Liver (tissue), 9 donors: ENCODE results near the gene KCNA5. TPM values are rescaled to one million over a fixed set of nuclear protein-coding genes. Genes with fewer than 3 reads are reported as not detected.

Source experiments
- DNase-seq: peaks from one replicate; pipeline ENCODE4 v3.0.0-alpha.2; 2017; ENCODE audit warnings: low spot score
- H3K27ac ChIP-seq, 2 donors: one replicate each; pipeline ENCODE4 v1.7.0; 2013; ENCODE audit warnings: inconsistent platforms in 2 of 2, low read length in 2 of 2, control low read depth in 1 of 2, low read depth in 1 of 2, mild to moderate bottlenecking in 1 of 2
- H3K27me3 ChIP-seq, 4 donors: one replicate each; pipeline versions ENCODE4 v1.6.1 to v1.7.0; 2013; ENCODE audit warnings: low read length in 3 of 4, inconsistent platforms in 1 of 4, mild to moderate bottlenecking in 1 of 4, moderate library complexity in 1 of 4; ENCODE audit not compliant: control insufficient read depth in 4 of 4, insufficient read depth in 4 of 4
- H3K36me3 ChIP-seq, 4 donors: one replicate each; pipeline versions ENCODE4 v1.6.1 to v1.7.0; 2013; ENCODE audit warnings: low read length in 3 of 4, mild to moderate bottlenecking in 3 of 4, low read depth in 1 of 4, moderate library complexity in 1 of 4; ENCODE audit not compliant: control insufficient read depth in 4 of 4, insufficient read depth in 3 of 4
- H3K4me1 ChIP-seq, 4 donors: one replicate each; pipeline versions ENCODE4 v1.6.1 to v1.7.0; 2013; ENCODE audit warnings: low read length in 3 of 4, mild to moderate bottlenecking in 3 of 4, moderate library complexity in 1 of 4; ENCODE audit not compliant: control insufficient read depth in 4 of 4, insufficient read depth in 4 of 4
- H3K4me3 ChIP-seq, 3 donors: one replicate each; pipeline versions ENCODE4 v1.6.1 to v1.7.0; 2013; ENCODE audit warnings: low read length in 3 of 3, control low read depth in 1 of 3, low read depth in 1 of 3, mild to moderate bottlenecking in 1 of 3
- H3K9ac ChIP-seq, 2 donors: one replicate each; pipeline ENCODE4 v1.7.0; 2013; ENCODE audit warnings: low read length in 2 of 2, mild to moderate bottlenecking in 2 of 2, moderate library complexity in 2 of 2, control low read depth in 1 of 2, low read depth in 1 of 2
- H3K9me3 ChIP-seq, 4 donors: one replicate each; pipeline versions ENCODE4 v1.6.1 to v1.7.0; 2013; ENCODE audit warnings: low read length in 3 of 4; ENCODE audit not compliant: control insufficient read depth in 4 of 4
- FOXA1 ChIP-seq: IDR thresholded peaks from 2 replicates; pipeline ENCODE4 v1.6.1; 2016; ENCODE audit warnings: antibody characterized with exemption
- HNF4G ChIP-seq: IDR thresholded peaks from 2 replicates; pipeline ENCODE4 v1.6.1; 2016; ENCODE audit warnings: antibody characterized with exemption
- JUND ChIP-seq, 2 donors: IDR thresholded peaks; 2 replicates each; pipeline ENCODE4 v1.6.1; 2016; ENCODE audit warnings: antibody characterized with exemption in 2 of 2
- NR2F2 ChIP-seq: IDR thresholded peaks from 2 replicates; pipeline ENCODE4 v1.6.1; 2016; ENCODE audit warnings: antibody characterized with exemption
- RAD21 ChIP-seq, 2 donors: IDR thresholded peaks; 2 replicates each; pipeline ENCODE4 v1.6.1; 2016; ENCODE audit warnings: antibody characterized with exemption in 2 of 2, mild to moderate bottlenecking in 2 of 2
- RXRA ChIP-seq, 2 donors: IDR thresholded peaks; 2 replicates each; pipeline ENCODE4 v1.6.1; 2017 to 2018; ENCODE audit warnings: antibody characterized with exemption in 2 of 2, mild to moderate bottlenecking in 1 of 2
- SP1 ChIP-seq: IDR thresholded peaks from 2 replicates; pipeline ENCODE4 v1.6.1; 2018; ENCODE audit warnings: antibody characterized with exemption, mild to moderate bottlenecking
- TAF1 ChIP-seq: conservative IDR thresholded peaks from 2 replicates; pipeline ENCODE4 v1.6.1; 2016; ENCODE audit warnings: antibody characterized with exemption, mild to moderate bottlenecking
- YY1 ChIP-seq: IDR thresholded peaks from 2 replicates; pipeline ENCODE4 v1.6.1; 2016; ENCODE audit warnings: antibody characterized with exemption, mild to moderate bottlenecking
- WGBS: extraction: QIAGEN DNeasy Blood & Tissue Kit; methylation state at CpG from one replicate; pipeline ENCODE4 v1.1.7; 2013; 5-methylcytosine and 5-hydroxymethylcytosine counted together
- polyA plus RNA-seq, 2 donors: library from polyadenylated mRNA; stranded (reverse) in 1 of 2; unstranded in 1 of 2; fragments of 200-250 nt in 1 of 2; fragments of >200 nt in 1 of 2; fragmentation: Nextera tagmentation in 1 of 2; extraction: Ambion mirVana in 1 of 2; gene quantifications; one replicate each; pipeline versions ENCODE4 v1.2.1 to v1.2.3, GENCODE V29; 2013 to 2015
- total RNA-seq, 2 donors: library from RNA; depleted of rRNA; stranded (reverse); fragments of >200 nt; gene quantifications; one replicate each; pipeline ENCODE4 v1.2.3, GENCODE V29; 2014
- TF ChIP-seq, protein P1 (sequence below): IDR thresholded peaks from 2 replicates; pipeline ENCODE4 v1.6.1; 2016; ENCODE audit warnings: antibody characterized with exemption
- TF ChIP-seq, protein P2 (sequence below): IDR thresholded peaks from 2 replicates; pipeline ENCODE4 v1.6.1; 2016; ENCODE audit warnings: antibody characterized with exemption
- TF ChIP-seq, protein P3 (sequence below): IDR thresholded peaks from 2 replicates; pipeline ENCODE4 v1.6.1; 2016; ENCODE audit warnings: antibody characterized with exemption
- TF ChIP-seq, protein P4 (sequence below): IDR thresholded peaks from 2 replicates; pipeline ENCODE4 v1.6.1; 2016; ENCODE audit warnings: antibody characterized with exemption, mild to moderate bottlenecking
- donor health status: healthy.
- donor health status: healthy.
- donor health status: healthy.
- donor health status: healthy.
- donor health status: healthy.

Gene KCNA5
- total and polyA plus RNA-seq, 4 donors: 0.09 to 0.42 (median 0.12) TPM; not detected in 1

DNA sequence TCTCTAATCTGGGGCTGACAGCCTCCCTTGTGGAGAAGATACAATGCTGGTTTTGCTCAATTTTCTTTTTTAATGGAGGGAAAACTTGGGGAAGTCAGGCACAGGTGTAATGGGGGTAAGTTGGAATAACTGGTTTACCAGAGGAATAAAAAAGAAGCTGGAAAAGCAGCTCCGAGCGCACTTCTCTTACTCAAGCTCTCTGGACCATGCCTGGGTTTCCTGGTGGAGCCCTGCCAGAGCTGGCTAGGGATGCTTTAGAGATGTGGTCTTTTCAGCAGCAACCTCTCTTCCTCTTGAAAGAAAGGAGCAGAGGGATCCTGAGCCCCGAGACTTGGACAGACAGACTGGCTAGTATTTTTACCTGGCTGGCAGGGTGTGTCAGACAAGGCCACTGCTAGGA, 3.9 kb upstream of the KCNA5 start:
- whole genome bisulfite sequencing: 69% methylated on average over 3 of the region's 3 CpGs
- Histone ChIP-seq H3K27ac (no peak overlapping the region), H3K4me3 (no peak overlapping the region), H3K36me3 (no peaks in the 10 kb centered on the region), H3K4me1 (no peaks in the 10 kb centered on the region), H3K27me3 (peaks cover 0 to 11% (median 4%) of the 10 kb centered on the region in 4 donors), H3K9me3 (no peaks in the 10 kb centered on the region), H3K9ac (no peak overlapping the region)
- TF ChIP-seq, protein P1, sequence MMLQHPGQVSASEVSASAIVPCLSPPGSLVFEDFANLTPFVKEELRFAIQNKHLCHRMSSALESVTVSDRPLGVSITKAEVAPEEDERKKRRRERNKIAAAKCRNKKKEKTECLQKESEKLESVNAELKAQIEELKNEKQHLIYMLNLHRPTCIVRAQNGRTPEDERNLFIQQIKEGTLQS: no peak
- TF ChIP-seq FOXA1 (no peak), RXRA (IDR thresholded peaks at IDR 0.05) (no peak), SP1 (no peak)
- TF ChIP-seq, protein P2, sequence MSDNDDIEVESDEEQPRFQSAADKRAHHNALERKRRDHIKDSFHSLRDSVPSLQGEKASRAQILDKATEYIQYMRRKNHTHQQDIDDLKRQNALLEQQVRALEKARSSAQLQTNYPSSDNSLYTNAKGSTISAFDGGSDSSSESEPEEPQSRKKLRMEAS: no peak
- no peak for DNase-seq

DNA sequence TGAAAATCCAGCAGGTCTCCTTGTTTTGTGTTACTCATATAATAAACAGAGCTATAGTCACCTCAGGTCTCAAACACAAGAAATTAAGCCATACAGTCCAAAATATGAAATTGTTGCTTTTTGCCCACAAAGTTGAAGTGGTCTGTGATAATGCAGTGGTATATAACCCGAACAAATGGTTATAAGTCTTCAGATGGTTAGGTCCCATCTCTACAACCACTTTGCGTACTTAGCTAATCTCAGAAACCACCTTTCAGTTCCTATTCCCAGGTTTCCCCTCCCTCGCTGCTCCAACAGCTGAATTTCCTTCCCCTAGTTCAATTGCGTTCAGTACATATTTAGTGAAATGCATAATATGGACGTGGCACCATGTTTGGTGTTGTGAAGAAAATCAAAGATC, 3.3 kb upstream of the KCNA5 start:
- Histone ChIP-seq H3K4me1 (no peaks in the 10 kb centered on the region), H3K36me3 (no peaks in the 10 kb centered on the region), H3K27ac (no peak overlapping the region), H3K4me3 (no peak overlapping the region), H3K9me3 (no peaks in the 10 kb centered on the region), H3K27me3 (peaks cover 0 to 11% (median 4%) of the 10 kb centered on the region in 4 donors), H3K9ac (no peak overlapping the region)
- no peak for DNase-seq
- WGBS: 51% methylated on average over 5 of the region's 5 CpGs
- TF ChIP-seq HNF4G: no peak
- TF ChIP-seq TAF1: no peak
- no peak for TF ChIP-seq YY1
- no peak for TF ChIP-seq JUND (IDR thresholded peaks at IDR 0.05)
- TF ChIP-seq RAD21 (IDR thresholded peaks at IDR 0.05): no peak
- no peak for TF ChIP-seq RXRA (IDR thresholded peaks at IDR 0.05)
- TF ChIP-seq, protein P1: no peak
- no peak for TF ChIP-seq FOXA1
- TF ChIP-seq SP1: no peak

DNA sequence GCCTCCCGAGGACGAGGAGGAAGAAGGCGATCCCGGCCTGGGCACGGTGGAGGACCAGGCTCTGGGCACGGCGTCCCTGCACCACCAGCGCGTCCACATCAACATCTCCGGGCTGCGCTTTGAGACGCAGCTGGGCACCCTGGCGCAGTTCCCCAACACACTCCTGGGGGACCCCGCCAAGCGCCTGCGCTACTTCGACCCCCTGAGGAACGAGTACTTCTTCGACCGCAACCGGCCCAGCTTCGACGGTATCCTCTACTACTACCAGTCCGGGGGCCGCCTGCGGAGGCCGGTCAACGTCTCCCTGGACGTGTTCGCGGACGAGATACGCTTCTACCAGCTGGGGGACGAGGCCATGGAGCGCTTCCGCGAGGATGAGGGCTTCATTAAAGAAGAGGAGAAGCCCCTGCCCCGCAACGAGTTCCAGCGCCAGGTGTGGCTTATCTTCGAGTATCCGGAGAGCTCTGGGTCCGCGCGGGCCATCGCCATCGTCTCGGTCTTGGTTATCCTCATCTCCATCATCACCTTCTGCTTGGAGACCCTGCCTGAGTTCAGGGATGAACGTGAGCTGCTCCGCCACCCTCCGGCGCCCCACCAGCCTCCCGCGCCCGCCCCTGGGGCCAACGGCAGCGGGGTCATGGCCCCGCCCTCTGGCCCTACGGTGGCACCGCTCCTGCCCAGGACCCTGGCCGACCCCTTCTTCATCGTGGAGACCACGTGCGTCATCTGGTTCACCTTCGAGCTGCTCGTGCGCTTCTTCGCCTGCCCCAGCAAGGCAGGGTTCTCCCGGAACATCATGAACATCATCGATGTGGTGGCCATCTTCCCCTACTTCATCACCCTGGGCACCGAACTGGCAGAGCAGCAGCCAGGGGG, 979 bp downstream of the KCNA5 start:
- TF ChIP-seq SP1: no peak
- TF ChIP-seq FOXA1: no peak
- no peak for TF ChIP-seq NR2F2
- TF ChIP-seq, protein P1: no peak
- no peak for TF ChIP-seq HNF4G
- H3K9me3 ChIP-seq: no peaks in the 10 kb centered on the region
- H3K4me3 ChIP-seq: no peak overlapping the region
- H3K36me3 ChIP-seq: no peaks in the 10 kb centered on the region
- no peak overlapping the region for H3K27ac ChIP-seq
- H3K27me3 ChIP-seq: peaks cover 0 to 15% (median 4%) of the 10 kb centered on the region in 4 donors
- no peaks in the 10 kb centered on the region for H3K4me1 ChIP-seq
- 45% methylated on average over 71 of the region's 71 CpGs for WGBS
- H3K9ac ChIP-seq: no peak overlapping the region
- no peak for DNase-seq

DNA sequence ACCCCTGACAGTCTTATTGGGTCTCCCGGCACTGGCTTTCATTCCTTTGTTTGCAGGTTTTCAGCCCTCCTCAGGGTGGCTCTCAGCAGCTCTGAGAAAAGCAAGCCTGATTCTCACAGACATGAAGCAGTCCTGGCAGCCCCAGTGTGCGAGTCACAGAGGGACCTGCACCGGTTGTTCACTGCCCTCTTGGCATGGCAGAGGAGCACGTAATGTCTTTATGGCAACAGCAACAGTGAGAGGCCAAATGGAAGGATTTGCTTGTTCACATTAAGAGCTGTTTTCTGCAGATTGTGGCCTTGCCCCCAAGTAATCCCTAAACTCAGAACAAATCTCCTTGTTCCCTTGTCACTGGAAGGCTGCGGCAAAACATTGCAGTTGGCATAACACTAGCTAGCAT, 3.4 kb downstream of the KCNA5 start:
- no peak overlapping the region for H3K9ac ChIP-seq
- no peak overlapping the region for H3K4me3 ChIP-seq
- 31% methylated on average over 5 of the region's 5 CpGs for WGBS
- peaks cover 0 to 8% (median 4%) of the 10 kb centered on the region in 4 donors for H3K27me3 ChIP-seq
- H3K4me1 ChIP-seq: no peaks in the 10 kb centered on the region
- no peak for DNase-seq
- no peaks in the 10 kb centered on the region for H3K9me3 ChIP-seq
- TF ChIP-seq, protein P1: no peak
- no peak for TF ChIP-seq FOXA1
- TF ChIP-seq, protein P3, sequence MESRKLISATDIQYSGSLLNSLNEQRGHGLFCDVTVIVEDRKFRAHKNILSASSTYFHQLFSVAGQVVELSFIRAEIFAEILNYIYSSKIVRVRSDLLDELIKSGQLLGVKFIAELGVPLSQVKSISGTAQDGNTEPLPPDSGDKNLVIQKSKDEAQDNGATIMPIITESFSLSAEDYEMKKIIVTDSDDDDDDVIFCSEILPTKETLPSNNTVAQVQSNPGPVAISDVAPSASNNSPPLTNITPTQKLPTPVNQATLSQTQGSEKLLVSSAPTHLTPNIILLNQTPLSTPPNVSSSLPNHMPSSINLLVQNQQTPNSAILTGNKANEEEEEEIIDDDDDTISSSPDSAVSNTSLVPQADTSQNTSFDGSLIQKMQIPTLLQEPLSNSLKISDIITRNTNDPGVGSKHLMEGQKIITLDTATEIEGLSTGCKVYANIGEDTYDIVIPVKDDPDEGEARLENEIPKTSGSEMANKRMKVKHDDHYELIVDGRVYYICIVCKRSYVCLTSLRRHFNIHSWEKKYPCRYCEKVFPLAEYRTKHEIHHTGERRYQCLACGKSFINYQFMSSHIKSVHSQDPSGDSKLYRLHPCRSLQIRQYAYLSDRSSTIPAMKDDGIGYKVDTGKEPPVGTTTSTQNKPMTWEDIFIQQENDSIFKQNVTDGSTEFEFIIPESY: no peak
- TF ChIP-seq, protein P4, sequence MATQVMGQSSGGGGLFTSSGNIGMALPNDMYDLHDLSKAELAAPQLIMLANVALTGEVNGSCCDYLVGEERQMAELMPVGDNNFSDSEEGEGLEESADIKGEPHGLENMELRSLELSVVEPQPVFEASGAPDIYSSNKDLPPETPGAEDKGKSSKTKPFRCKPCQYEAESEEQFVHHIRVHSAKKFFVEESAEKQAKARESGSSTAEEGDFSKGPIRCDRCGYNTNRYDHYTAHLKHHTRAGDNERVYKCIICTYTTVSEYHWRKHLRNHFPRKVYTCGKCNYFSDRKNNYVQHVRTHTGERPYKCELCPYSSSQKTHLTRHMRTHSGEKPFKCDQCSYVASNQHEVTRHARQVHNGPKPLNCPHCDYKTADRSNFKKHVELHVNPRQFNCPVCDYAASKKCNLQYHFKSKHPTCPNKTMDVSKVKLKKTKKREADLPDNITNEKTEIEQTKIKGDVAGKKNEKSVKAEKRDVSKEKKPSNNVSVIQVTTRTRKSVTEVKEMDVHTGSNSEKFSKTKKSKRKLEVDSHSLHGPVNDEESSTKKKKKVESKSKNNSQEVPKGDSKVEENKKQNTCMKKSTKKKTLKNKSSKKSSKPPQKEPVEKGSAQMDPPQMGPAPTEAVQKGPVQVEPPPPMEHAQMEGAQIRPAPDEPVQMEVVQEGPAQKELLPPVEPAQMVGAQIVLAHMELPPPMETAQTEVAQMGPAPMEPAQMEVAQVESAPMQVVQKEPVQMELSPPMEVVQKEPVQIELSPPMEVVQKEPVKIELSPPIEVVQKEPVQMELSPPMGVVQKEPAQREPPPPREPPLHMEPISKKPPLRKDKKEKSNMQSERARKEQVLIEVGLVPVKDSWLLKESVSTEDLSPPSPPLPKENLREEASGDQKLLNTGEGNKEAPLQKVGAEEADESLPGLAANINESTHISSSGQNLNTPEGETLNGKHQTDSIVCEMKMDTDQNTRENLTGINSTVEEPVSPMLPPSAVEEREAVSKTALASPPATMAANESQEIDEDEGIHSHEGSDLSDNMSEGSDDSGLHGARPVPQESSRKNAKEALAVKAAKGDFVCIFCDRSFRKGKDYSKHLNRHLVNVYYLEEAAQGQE: no peak
- no peak overlapping the region for H3K27ac ChIP-seq
- no peaks in the 10 kb centered on the region for H3K36me3 ChIP-seq
